ENCODE measurements around the gene STK38L. TPM values are rescaled to one million over a fixed set of nuclear protein-coding genes. Genes with fewer than 3 reads are reported as not detected.

The STK38L gene
- total RNA-seq, 1 donor = 38.9 TPM

- DNase-seq (ENCODE audit: low read depth) = no peak
- H3K4me3 ChIP-seq (ENCODE audit: low read depth, low read length) = no peak overlapping the region
- no peak for TF ChIP-seq CTCF (IDR thresholded peaks at IDR 0.05; ENCODE audit: insufficient read depth, low read depth, low read length)
Measured at GRCh38 chr12:27345376-27345775, 101.3 kb downstream of the STK38L start.

GRCh38 chr12:27347779-27348178 lies 103.7 kb downstream of the STK38L start:
- H3K4me3 ChIP-seq (ENCODE audit: low read depth, low read length) = no peak overlapping the region
- TF ChIP-seq CTCF (IDR thresholded peaks at IDR 0.05; ENCODE audit: insufficient read depth, low read depth, low read length) = no peak
- DNase-seq (ENCODE audit: low read depth) = no peak

- no peak overlapping the region for H3K4me3 ChIP-seq (ENCODE audit: low read depth, low read length)
- no peak for TF ChIP-seq CTCF (IDR thresholded peaks at IDR 0.05; ENCODE audit: insufficient read depth, low read depth, low read length)
- DNase-seq (ENCODE audit: low read depth) = no peak
Measured at GRCh38 chr12:27351476-27351875, 107.4 kb downstream of the STK38L start.

DNA sequence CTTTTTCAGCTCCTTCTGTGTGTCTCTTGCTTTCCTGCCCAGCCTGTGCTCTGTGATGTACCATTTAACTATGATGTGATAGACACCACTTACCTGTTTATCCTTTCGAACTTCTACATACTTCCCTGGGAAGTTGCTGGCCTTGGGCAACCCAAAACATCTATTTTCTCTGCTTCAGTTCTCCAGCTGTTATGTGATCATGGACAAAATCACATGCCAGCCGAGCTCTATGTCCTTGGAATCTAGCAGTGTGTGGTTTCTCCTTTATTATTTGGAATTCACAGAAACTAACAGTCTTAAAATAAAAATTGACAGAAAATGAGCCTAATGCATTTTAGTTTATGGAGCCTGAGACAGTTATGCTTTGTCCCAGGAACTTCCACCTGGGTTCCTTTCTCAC lies 111.4 kb downstream of the STK38L start:
- no peak for TF ChIP-seq CTCF (IDR thresholded peaks at IDR 0.05; ENCODE audit: insufficient read depth, low read depth, low read length)
- peak; percentile 11 for DNase-seq (ENCODE audit: low read depth)
- H3K4me3 ChIP-seq (ENCODE audit: low read depth, low read length) = no peak overlapping the region

GRCh38 chr12:27355979-27356378 lies 111.9 kb downstream of the STK38L start:
- no peak overlapping the region for H3K4me3 ChIP-seq (ENCODE audit: low read depth, low read length)
- DNase-seq (ENCODE audit: low read depth) = peak; percentile 62
- TF ChIP-seq CTCF (IDR thresholded peaks at IDR 0.05; ENCODE audit: insufficient read depth, low read depth, low read length) = no peak

- DNase-seq (ENCODE audit: low read depth) = peak; percentile 44
- no peak for TF ChIP-seq CTCF (IDR thresholded peaks at IDR 0.05; ENCODE audit: insufficient read depth, low read depth, low read length)
- H3K4me3 ChIP-seq (ENCODE audit: low read depth, low read length) = no peak overlapping the region
Measured at GRCh38 chr12:27359578-27360340, 115.7 kb downstream of the STK38L start.

- TF ChIP-seq CTCF (IDR thresholded peaks at IDR 0.05; ENCODE audit: insufficient read depth, low read depth, low read length) = no peak
- H3K4me3 ChIP-seq (ENCODE audit: low read depth, low read length) = no peak overlapping the region
- no peak for DNase-seq (ENCODE audit: low read depth)
Measured at GRCh38 chr12:27361372-27361771, 117.3 kb downstream of the STK38L start.

Measured in fibroblast of villous mesenchyme (primary cell).